ENCODE measurements around the gene ACOXL.

Gene ACOXL

GRCh38 chr2:110804433-110804832 lies 72.1 kb downstream of the ACOXL start:
- TF ChIP-seq CTCF (IDR thresholded peaks at IDR 0.05; ENCODE audit: insufficient read depth, missing control alignments) = no peak
- FAIRE-seq = no peak

GRCh38 chr2:110804915-110805314 lies 72.5 kb downstream of the ACOXL start:
- DNase-seq (ENCODE audit: insufficient read length, low spot score) (no peak), FAIRE-seq (no peak)
- no peak for TF ChIP-seq CTCF (IDR thresholded peaks at IDR 0.05; ENCODE audit: insufficient read depth, missing control alignments)

More at GRCh38 chr2:110804433-110804832, 72.1 kb downstream of the ACOXL start:
- DNase-seq (ENCODE audit: insufficient read length, low spot score) = no peak

- FAIRE-seq (no peak), DNase-seq (ENCODE audit: insufficient read length, low spot score) (no peak)
- no peak for TF ChIP-seq CTCF (IDR thresholded peaks at IDR 0.05; ENCODE audit: insufficient read depth, missing control alignments)
These were observed 73.6 kb downstream of the ACOXL start for GRCh38 chr2:110805894-110806452.

- no peak for TF ChIP-seq CTCF (IDR thresholded peaks at IDR 0.05; ENCODE audit: insufficient read depth, missing control alignments)
- DNase-seq (ENCODE audit: insufficient read length, low spot score) (no peak), FAIRE-seq (no peak)
These were observed 75.1 kb downstream of the ACOXL start for GRCh38 chr2:110807522-110807921.

- TF ChIP-seq CTCF (IDR thresholded peaks at IDR 0.05; ENCODE audit: insufficient read depth, missing control alignments) = no peak
- DNase-seq (ENCODE audit: insufficient read length, low spot score) (no peak), FAIRE-seq (no peak)
These were observed 78.0 kb downstream of the ACOXL start for GRCh38 chr2:110810404-110810803.

GRCh38 chr2:110812726-110813645 lies 80.6 kb downstream of the ACOXL start:
- no peak for FAIRE-seq
- no peak for TF ChIP-seq CTCF (IDR thresholded peaks at IDR 0.05; ENCODE audit: insufficient read depth, missing control alignments)
- DNase-seq (ENCODE audit: insufficient read length, low spot score) = no peak

GRCh38 chr2:110813896-110814295 lies 81.5 kb downstream of the ACOXL start:
- no peak for TF ChIP-seq CTCF (IDR thresholded peaks at IDR 0.05; ENCODE audit: insufficient read depth, missing control alignments)
- FAIRE-seq (no peak), DNase-seq (ENCODE audit: insufficient read length, low spot score) (no peak)
